ENCODE results near the gene PAM. TPM values are rescaled to one million over a fixed set of nuclear protein-coding genes. Genes with fewer than 3 reads are reported as not detected.

Gene PAM
- total and polyA plus RNA-seq, 2 donors (not counting 3 experiments of a cell fraction or from before 2014, with no cell fraction given), result 118 to 176 TPM

GRCh38 chr5:102875721-102876123 is 120.6 kb downstream of the PAM start:
- CTCF ChIA-PET, result interaction anchor here (0.9 to 1.6 kb wide), 4 partner anchors 8 to 195 kb away, joined by 3 to 4 read pairs (median 3); no protein-coding TSS in a partner anchor
- Histone ChIP-seq H3K36me3 (ENCODE audit: control insufficient read depth in 2 of 2, extremely low read depth in 1 of 2, insufficient read depth in 2 of 2, low read length in 2 of 2) (peaks cover 0 to 1% of the 10 kb centered on the region in 2 experiments), H3K27me3 (ENCODE audit: control insufficient read depth in 2 of 2, insufficient read depth in 2 of 2, low read length in 2 of 2) (no peaks in the 10 kb centered on the region), H3K9me3 (replicated peaks; ENCODE audit: control insufficient read depth, insufficient read depth, low read length) (no peaks in the 10 kb centered on the region), H3K9me1 (replicated peaks; ENCODE audit: control insufficient read depth, extremely low read depth, insufficient read depth, low read length) (no peaks in the 10 kb centered on the region), H3K4me1 (ENCODE audit: control insufficient read depth, extremely low read depth, insufficient read depth, low read length) (peaks cover 5% of the 10 kb centered on the region), H3K4me2 (ENCODE audit: insufficient read depth, low read length) (no peak overlapping the region), H3K79me2 (ENCODE audit: control insufficient read depth, insufficient read depth, low read length) (no peaks in the 10 kb centered on the region), H3K27ac (ENCODE audit: insufficient read depth, low read depth, low read length) (no peak overlapping the region), H3K9ac (replicated peaks; ENCODE audit: extremely low read depth, insufficient read depth, low read length) (no peak overlapping the region), H4K20me1 (replicated peaks; ENCODE audit: control insufficient read depth, extremely low read depth, insufficient read depth, low read length) (no peaks in the 10 kb centered on the region), H3K4me3 (replicated peaks in 1 of 3; ENCODE audit: insufficient read depth in 1 of 3, low read depth in 1 of 3, low read length in 3 of 3) (no peak overlapping the region), H2AFZ (ENCODE audit: low read depth, low read length) (no peak overlapping the region)
- POLR2A ChIA-PET, result no interaction called here
- no TSS peak for BruUV-seq (replicated peaks)
- intact Hi-C loops (cut with micrococcal nuclease) (no loop called here), dilution Hi-C loops (cut with MboI; ENCODE audit: extremely low pct_ligation_motif_present, low sequenced_read_pairs) (no loop called here)
- DNase-seq (ENCODE audit: low read depth, low spot score) (peak; percentile 80), FAIRE-seq (no peak)
- TF ChIP-seq FOS (IDR thresholded peaks at IDR 0.05; ENCODE audit: borderline replicate concordance, insufficient read depth, low read length), result no peak
- TF ChIP-seq POLR2A (IDR thresholded peaks at IDR 0.05; ENCODE audit: low read depth, low read length), result no peak
- TF ChIP-seq MAX (IDR thresholded peaks at IDR 0.05; ENCODE audit: insufficient read depth, insufficient read length), result no peak
- TF ChIP-seq EZH2 (IDR thresholded peaks at IDR 0.05; ENCODE audit: borderline replicate concordance, low read depth, low read length, severe bottlenecking), result no peak

- Histone ChIP-seq H4K20me1 (replicated peaks; ENCODE audit: control insufficient read depth, extremely low read depth, insufficient read depth, low read length) (no peaks in the 10 kb centered on the region), H3K9me1 (replicated peaks; ENCODE audit: control insufficient read depth, extremely low read depth, insufficient read depth, low read length) (no peaks in the 10 kb centered on the region), H3K4me1 (ENCODE audit: control insufficient read depth, extremely low read depth, insufficient read depth, low read length) (peaks cover 5% of the 10 kb centered on the region), H3K4me3 (replicated peaks in 1 of 3; ENCODE audit: insufficient read depth in 1 of 3, low read depth in 1 of 3, low read length in 3 of 3) (no peak overlapping the region), H3K79me2 (ENCODE audit: control insufficient read depth, insufficient read depth, low read length) (no peaks in the 10 kb centered on the region), H2AFZ (ENCODE audit: low read depth, low read length) (no peak overlapping the region), H3K9ac (replicated peaks; ENCODE audit: extremely low read depth, insufficient read depth, low read length) (no peak overlapping the region), H3K27me3 (ENCODE audit: control insufficient read depth in 2 of 2, insufficient read depth in 2 of 2, low read length in 2 of 2) (no peaks in the 10 kb centered on the region), H3K4me2 (ENCODE audit: insufficient read depth, low read length) (no peak overlapping the region), H3K36me3 (ENCODE audit: control insufficient read depth in 2 of 2, extremely low read depth in 1 of 2, insufficient read depth in 2 of 2, low read length in 2 of 2) (peaks cover 0 to 1% of the 10 kb centered on the region in 2 experiments), H3K9me3 (replicated peaks; ENCODE audit: control insufficient read depth, insufficient read depth, low read length) (no peaks in the 10 kb centered on the region), H3K27ac (ENCODE audit: insufficient read depth, low read depth, low read length) (no peak overlapping the region)
- ChIA-PET POLR2A (no interaction called here), CTCF (interaction anchor here (0.7 to 1.6 kb wide), 4 partner anchors 9 to 196 kb away, joined by 3 read pairs; no protein-coding TSS in a partner anchor)
- TF ChIP-seq EZH2 (IDR thresholded peaks at IDR 0.05; ENCODE audit: borderline replicate concordance, low read depth, low read length, severe bottlenecking) (no peak), POLR2A (IDR thresholded peaks at IDR 0.05; ENCODE audit: low read depth, low read length) (no peak), CTCF (IDR thresholded peaks at IDR 0.05; ENCODE audit: extremely low read depth in 1 of 2, insufficient read depth in 1 of 2, low read depth in 1 of 2, low read length in 2 of 2) (no peak), POLR2AphosphoS5 (IDR thresholded peaks at IDR 0.05; ENCODE audit: insufficient read depth, low read depth, low read length) (no peak), JUN (IDR thresholded peaks at IDR 0.05; ENCODE audit: borderline replicate concordance, insufficient read depth, insufficient read length, low read depth) (no peak), MYC (IDR thresholded peaks at IDR 0.05; ENCODE audit: low read depth, low read length) (no peak), FOS (IDR thresholded peaks at IDR 0.05; ENCODE audit: borderline replicate concordance, insufficient read depth, low read length) (no peak), MAX (IDR thresholded peaks at IDR 0.05; ENCODE audit: insufficient read depth, insufficient read length) (no peak), GATA2 (IDR thresholded peaks at IDR 0.05; ENCODE audit: insufficient read depth, insufficient read length, low read depth, low read length) (no peak)
- intact Hi-C loops (cut with micrococcal nuclease) (no loop called here), dilution Hi-C loops (cut with MboI; ENCODE audit: extremely low pct_ligation_motif_present, low sequenced_read_pairs) (no loop called here)
- BruUV-seq (replicated peaks), result no TSS peak
- FAIRE-seq (no peak), DNase-seq (ENCODE audit: low read depth, low spot score) (no peak)
Measured at GRCh38 chr5:102876610-102877009, 121.5 kb downstream of the PAM start.
